ENCODE data around the gene ALOX5. TPM values are rescaled to one million over a fixed set of nuclear protein-coding genes. Genes with fewer than 3 reads are reported as not detected.

The ALOX5 gene
- total RNA-seq, 1 donor from 2014 or later = 23.1 TPM

GRCh38 chr10:45453639-45454255, 79.7 kb downstream of the ALOX5 start:
- Histone ChIP-seq H3K27me3 (no peaks in the 10 kb centered on the region), H3K4me3 (no peak overlapping the region), H3K36me3 (peaks cover 23% of the 10 kb centered on the region in 2 donors), H3K4me1 (no peaks in the 10 kb centered on the region), H3K27ac (no peak overlapping the region), H3K9me3 (no peaks in the 10 kb centered on the region)
- intact Hi-C loops (cut with DNase I) = no loop called here
- DNase-seq (ENCODE audit: low spot score in 2 of 2) = no peak
- TF ChIP-seq CTCF (IDR thresholded peaks at IDR 0.05) = no peak

- DNase-seq (ENCODE audit: low spot score in 2 of 2) = no peak
- no peak for TF ChIP-seq CTCF (IDR thresholded peaks at IDR 0.05)
- intact Hi-C loops (cut with DNase I) = no loop called here
- Histone ChIP-seq H3K27me3 (no peaks in the 10 kb centered on the region), H3K4me1 (no peaks in the 10 kb centered on the region), H3K9me3 (no peaks in the 10 kb centered on the region), H3K36me3 (peaks cover 26 to 28% of the 10 kb centered on the region in 2 donors), H3K4me3 (no peak overlapping the region), H3K27ac (no peak overlapping the region)
These were observed 80.2 kb downstream of the ALOX5 start for GRCh38 chr10:45454262-45454661.

GRCh38 chr10:45454859-45455258, 80.8 kb downstream of the ALOX5 start:
- Histone ChIP-seq H3K27me3 (no peaks in the 10 kb centered on the region), H3K4me3 (no peak overlapping the region), H3K36me3 (peaks cover 26 to 33% of the 10 kb centered on the region in 2 donors), H3K4me1 (no peaks in the 10 kb centered on the region), H3K27ac (no peak overlapping the region), H3K9me3 (no peaks in the 10 kb centered on the region)
- intact Hi-C loops (cut with DNase I) = no loop called here
- DNase-seq (ENCODE audit: low spot score in 2 of 2) = no peak
- TF ChIP-seq CTCF (IDR thresholded peaks at IDR 0.05) = no peak

GRCh38 chr10:45456233-45456632, 82.2 kb downstream of the ALOX5 start:
- H3K9me3 ChIP-seq = no peaks in the 10 kb centered on the region
- DNase-seq (ENCODE audit: low spot score in 2 of 2) = no peak
- intact Hi-C loops (cut with DNase I) = no loop called here
- no peaks in the 10 kb centered on the region for H3K4me1 ChIP-seq
- TF ChIP-seq CTCF (IDR thresholded peaks at IDR 0.05) = no peak
- no peak overlapping the region for H3K4me3 ChIP-seq
- H3K27me3 ChIP-seq = no peaks in the 10 kb centered on the region
- no peak overlapping the region for H3K27ac ChIP-seq
- H3K36me3 ChIP-seq = peaks cover 33 to 35% of the 10 kb centered on the region in 2 donors

GRCh38 chr10:45456822-45457221, 82.8 kb downstream of the ALOX5 start:
- intact Hi-C loops (cut with DNase I) = no loop called here
- H3K36me3 ChIP-seq = peaks cover 33 to 35% of the 10 kb centered on the region in 2 donors
- H3K4me1 ChIP-seq = no peaks in the 10 kb centered on the region
- DNase-seq (ENCODE audit: low spot score in 2 of 2) = no peak
- no peak overlapping the region for H3K4me3 ChIP-seq
- no peaks in the 10 kb centered on the region for H3K9me3 ChIP-seq
- TF ChIP-seq CTCF (IDR thresholded peaks at IDR 0.05) = no peak
- H3K27me3 ChIP-seq = no peaks in the 10 kb centered on the region
- H3K27ac ChIP-seq = no peak overlapping the region

GRCh38 chr10:45457487-45457886, 83.5 kb downstream of the ALOX5 start:
- DNase-seq (ENCODE audit: low spot score in 2 of 2) = no peak
- TF ChIP-seq CTCF (IDR thresholded peaks at IDR 0.05) = no peak
- intact Hi-C loops (cut with DNase I) = no loop called here
- H3K27ac ChIP-seq = no peak overlapping the region
- no peaks in the 10 kb centered on the region for H3K4me1 ChIP-seq
- H3K4me3 ChIP-seq = no peak overlapping the region
- peaks cover 33 to 35% of the 10 kb centered on the region in 2 donors for H3K36me3 ChIP-seq
- H3K27me3 ChIP-seq = no peaks in the 10 kb centered on the region
- H3K9me3 ChIP-seq = no peaks in the 10 kb centered on the region

Data from ascending aorta (tissue), 2 donors.